K562 (cell line): ENCODE results near the gene KIR3DL1.
"Not testable (repeated sequence)": the region's sequence is repeated elsewhere in the genome, so short reads cannot be mapped to it uniquely, and the experiment has no call there.

ENCODE experiments used
- ELF1 ChIP-seq: fragments of 200-800 bp; sonication (Bioruptor generic); IDR thresholded peaks from 2 replicates; pipeline ENCODE4 v1.6.1; 2016; ENCODE audit warnings: missing genetic modification characterization, missing compliant biosample characterization
- KLF6 ChIP-seq: fragments of 250-450 bp; sonication (Bioruptor Pico); IDR thresholded peaks from 2 replicates; pipeline ENCODE4 v1.4.0; 2020; ENCODE audit warnings: mild to moderate bottlenecking, moderate library complexity, borderline replicate concordance
- MXI1 ChIP-seq: IDR thresholded peaks from 2 replicates; pipeline ENCODE4 v1.6.1; 2011; ENCODE audit warnings: low read depth, mild to moderate bottlenecking, improper control_type of control experiment, low read length
- NCOA4 ChIP-seq: fragments of 450-650 bp; IDR thresholded peaks from 2 replicates; pipeline ENCODE4 v1.6.1; 2018; ENCODE audit warnings: mild to moderate bottlenecking; ENCODE audit not compliant: partially characterized antibody
- POLR2A ChIP-seq: fragments of 450-650 bp; conservative IDR thresholded peaks from 2 replicates; pipeline ENCODE4 v1.6.1; 2016
- TF ChIP-seq, protein P1 (sequence below): fragments of 250-450 bp; sonication (Bioruptor Pico); IDR thresholded peaks from 2 replicates; pipeline ENCODE4 v1.4.0; 2020; ENCODE audit warnings: mild to moderate bottlenecking

DNA sequence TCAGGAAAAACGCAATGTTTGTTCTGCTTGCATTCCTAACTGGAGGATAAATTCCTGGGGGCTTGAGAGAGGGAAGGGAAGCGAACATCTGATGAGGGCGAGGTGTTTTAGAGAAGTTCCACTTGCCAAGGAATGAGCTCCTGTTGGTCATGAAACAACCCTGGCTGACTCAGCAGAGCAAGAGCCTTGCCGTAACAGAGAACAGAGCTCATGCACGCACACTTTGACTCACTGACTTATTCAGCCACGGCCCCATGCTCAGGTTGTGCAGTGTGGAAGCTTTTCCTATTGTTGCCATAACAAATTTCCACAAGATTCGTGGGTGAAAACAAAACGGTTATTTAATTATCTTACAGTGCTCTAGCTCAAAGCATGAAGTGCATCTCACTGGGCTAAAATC, 26.9 kb downstream of the KIR3DL1 start:
- not testable (repeated sequence) for TF ChIP-seq MXI1; ELF1 (tag); POLR2A; NCOA4; KLF6 (CRISPR knock-in tag)
- TF ChIP-seq, protein P1, sequence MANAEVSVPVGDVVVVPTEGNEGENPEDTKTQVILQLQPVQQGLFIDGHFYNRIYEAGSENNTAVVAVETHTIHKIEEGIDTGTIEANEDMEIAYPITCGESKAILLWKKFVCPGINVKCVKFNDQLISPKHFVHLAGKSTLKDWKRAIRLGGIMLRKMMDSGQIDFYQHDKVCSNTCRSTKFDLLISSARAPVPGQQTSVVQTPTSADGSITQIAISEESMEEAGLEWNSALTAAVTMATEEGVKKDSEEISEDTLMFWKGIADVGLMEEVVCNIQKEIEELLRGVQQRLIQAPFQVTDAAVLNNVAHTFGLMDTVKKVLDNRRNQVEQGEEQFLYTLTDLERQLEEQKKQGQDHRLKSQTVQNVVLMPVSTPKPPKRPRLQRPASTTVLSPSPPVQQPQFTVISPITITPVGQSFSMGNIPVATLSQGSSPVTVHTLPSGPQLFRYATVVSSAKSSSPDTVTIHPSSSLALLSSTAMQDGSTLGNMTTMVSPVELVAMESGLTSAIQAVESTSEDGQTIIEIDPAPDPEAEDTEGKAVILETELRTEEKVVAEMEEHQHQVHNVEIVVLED: not testable (repeated sequence)
